C4-2B (cell line): Measurements from ENCODE around the gene ZNF407.

Experiments used
- CTCF ChIP-seq: fragments of 450-650 bp; conservative IDR thresholded peaks from 2 replicates; pipeline ENCODE4 v1.5.1; 2017; ENCODE audit warnings: mild to moderate bottlenecking
- ZFX ChIP-seq: fragments of 450-650 bp; IDR thresholded peaks from 2 replicates; pipeline ENCODE4 v1.6.1; 2017

- no peak for TF ChIP-seq CTCF
- no peak for TF ChIP-seq ZFX
These were observed 192.8 kb downstream of the ZNF407 start for GRCh38 chr18:74790451-74790850.
